Suprapubic skin (tissue), 3 donors: ENCODE measurements around the gene SNAPC2.

Experiments
- CTCF ChIP-seq, 2 donors: fragments of 200-600 bp in 1 of 2; fragments of 450-650 bp in 1 of 2; sonication (generic) in 1 of 2; IDR thresholded peaks; one replicate each; pipeline ENCODE4 v1.5.1; 2016 to 2019; ENCODE audit warnings: antibody characterized with exemption in 2 of 2, mild to moderate bottlenecking in 1 of 2, moderate library complexity in 1 of 2
- POLR2A ChIP-seq, 2 donors: fragments of 450-650 bp; IDR thresholded peaks; one replicate each; pipeline ENCODE4 v1.6.1; 2017; ENCODE audit warnings: antibody characterized with exemption in 2 of 2, mild to moderate bottlenecking in 2 of 2, moderate library complexity in 2 of 2

- TF ChIP-seq CTCF (IDR thresholded peaks at IDR 0.05) = peak; percentile 44 to 94
- TF ChIP-seq POLR2A (IDR thresholded peaks at IDR 0.05) = no peak
Observed at GRCh38 chr19:7925171-7925851, 5.2 kb downstream of the SNAPC2 start.
